Raji (cell line): ENCODE measurements around the gene NIT2.

ENCODE experiments used
- POLR2A ChIP-seq: IDR thresholded peaks from 2 replicates; pipeline ENCODE4 v1.6.1; 2011; ENCODE audit warnings: low read depth, low read length, control low read depth; ENCODE audit not compliant: insufficient read depth

The NIT2 gene

DNA sequence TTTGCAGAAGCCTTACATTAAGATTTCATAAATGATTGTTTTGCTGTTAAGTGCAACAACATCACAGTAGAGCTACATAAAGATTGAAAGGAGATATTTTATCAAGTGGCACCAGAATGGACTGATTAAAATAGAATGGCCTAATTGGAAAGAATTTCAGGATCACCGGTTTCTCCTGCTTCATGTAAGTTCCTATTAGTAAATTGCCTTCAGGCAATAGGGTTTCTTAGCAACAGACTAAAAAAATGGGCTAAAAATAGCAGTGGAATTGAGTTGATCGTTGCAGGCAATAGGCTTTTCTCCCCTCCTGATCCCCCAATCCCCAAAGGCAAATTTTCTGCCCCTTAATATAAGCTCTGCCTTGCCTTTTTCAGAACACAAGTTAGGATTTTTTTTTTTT, 67.7 kb downstream of the NIT2 start:
- no peak for TF ChIP-seq POLR2A

DNA sequence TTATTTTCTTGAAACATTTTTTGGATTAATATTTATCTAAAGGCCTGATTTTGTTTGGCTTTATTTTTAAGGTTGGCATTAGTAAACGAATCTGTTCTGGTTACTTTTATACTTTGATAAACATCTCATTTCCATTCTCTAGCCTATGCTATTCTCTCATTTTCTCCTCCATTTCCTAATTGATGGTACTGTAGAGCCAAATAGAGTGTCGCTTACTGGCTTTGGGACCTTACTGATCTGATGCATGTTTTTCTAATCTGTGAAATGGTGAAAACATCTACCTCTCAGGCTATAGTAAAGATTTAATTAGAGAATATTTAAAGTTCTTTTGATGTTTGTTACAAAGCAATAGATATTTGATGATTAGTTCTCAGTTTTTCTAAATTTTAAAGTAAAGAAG, 68.3 kb downstream of the NIT2 start:
- TF ChIP-seq POLR2A, result no peak

DNA sequence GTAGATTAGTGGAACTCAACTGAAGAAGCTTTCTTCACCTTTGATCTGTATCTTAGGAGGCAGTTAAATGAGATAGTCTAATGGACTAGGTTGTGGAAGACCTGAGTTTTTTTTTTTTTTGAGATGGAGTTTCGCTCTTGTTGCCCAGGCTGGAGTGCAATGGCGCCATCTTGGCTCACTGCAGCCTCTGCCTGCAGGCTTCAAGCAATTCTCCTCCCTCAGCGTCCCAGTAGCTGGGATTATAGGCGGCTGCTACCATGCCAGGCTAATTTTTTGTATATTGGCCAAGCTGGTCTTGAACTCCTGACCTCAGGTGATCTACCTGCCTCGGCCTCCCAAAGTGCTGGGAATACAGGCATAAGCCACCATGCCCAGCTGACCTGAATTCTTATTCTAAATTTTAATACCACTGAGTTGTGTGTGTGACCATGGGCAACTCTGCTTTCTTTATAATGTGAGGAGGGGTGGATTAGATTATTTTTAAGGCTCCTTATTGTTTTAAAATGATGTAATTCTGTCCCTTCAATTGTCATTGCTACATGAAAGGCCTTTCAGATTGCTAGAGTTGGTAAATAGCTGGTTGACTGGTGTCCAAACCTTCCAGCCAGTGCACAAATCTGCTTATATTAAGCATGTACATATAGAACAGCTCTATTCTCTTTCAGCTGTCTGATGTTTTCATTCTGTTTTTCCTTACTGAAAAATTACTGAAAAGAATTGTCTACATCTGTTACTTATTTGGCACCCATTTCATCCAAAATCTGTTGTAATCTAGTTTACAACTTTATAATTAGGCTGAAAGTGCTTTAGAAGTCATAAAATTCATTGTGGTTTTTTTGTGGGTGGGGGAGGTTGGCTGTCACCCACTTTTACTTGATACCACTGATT, 69.0 kb downstream of the NIT2 start:
- no peak for TF ChIP-seq POLR2A

DNA sequence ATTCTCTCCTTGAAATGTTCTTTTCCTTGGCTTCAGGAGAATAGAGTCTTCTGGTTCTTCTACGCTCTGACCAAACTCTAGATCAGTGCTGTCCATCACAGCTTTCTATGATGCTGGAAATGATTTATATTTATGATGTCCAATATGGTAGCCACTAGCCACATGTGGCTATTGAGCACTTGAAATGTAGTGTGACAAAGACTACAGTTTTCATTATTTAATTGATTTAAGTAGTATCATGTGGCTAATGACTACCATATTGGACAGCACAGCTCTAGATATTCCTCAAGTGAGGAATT, 69.6 kb downstream of the NIT2 start:
- no peak for TF ChIP-seq POLR2A

DNA sequence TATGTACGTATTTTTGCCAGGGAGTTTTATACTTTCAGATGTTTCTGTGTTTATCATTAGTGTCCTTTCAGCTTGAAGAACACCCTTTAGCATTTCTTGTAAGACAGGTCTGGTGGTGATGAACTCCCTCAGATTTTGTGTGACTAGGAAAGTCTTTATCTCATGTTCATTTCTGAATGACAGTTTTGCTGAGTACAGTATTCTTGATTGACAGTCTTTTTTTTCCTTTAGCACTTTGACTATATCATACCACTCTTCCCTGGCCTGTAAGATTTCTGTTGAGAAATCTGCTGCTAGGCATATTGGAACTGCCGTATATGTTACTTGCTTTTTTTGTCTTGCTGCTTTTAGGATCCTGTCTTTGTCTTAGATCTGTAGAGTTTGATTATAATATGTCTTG, 72.6 kb downstream of the NIT2 start:
- no peak for TF ChIP-seq POLR2A

DNA sequence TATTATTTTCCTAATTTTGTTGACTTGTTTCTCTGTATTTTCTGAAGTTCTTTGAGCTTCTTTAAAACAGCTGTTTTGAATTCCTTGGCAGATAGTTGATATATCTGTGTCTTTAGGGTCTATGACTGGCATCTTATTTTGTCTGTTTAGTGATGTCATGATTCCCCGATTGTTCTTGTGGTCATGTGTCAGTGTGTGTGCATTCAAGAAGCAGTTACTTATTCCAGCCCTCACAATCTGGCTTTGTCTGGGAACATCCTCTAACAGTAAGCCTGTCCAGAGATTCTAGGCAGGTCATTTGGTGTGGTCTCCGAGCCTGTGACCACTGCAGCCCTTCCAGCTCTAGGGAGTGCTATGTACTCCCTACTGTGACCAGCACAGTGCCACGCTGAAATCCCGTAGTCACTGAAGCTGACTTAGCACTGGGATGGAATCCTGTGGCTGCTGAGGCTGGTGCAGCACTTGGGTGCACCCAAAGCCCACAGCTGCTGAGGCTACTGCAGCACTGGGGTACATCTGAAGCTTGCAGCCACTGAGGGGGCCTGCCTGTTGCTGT, 73.5 kb downstream of the NIT2 start:
- no peak for TF ChIP-seq POLR2A
